HG03354 (cell line): ENCODE measurements around the gene HLA-DQB1.
A peak's percentile ranks its signal among the peaks of the same experiment; 100 is the strongest.
"Not testable (repeated sequence)": the region's sequence is repeated elsewhere in the genome, so short reads cannot be mapped to it uniquely, and the experiment has no call there.

Experiments used
- ATAC-seq: cut with Tn5 transposase; IDR thresholded peaks from one replicate; pipeline ENCODE4 v1.9.1; 2021; ENCODE audit warnings: mild to moderate bottlenecking; ENCODE audit not compliant: unreplicated experiment, poor library complexity, severe bottlenecking

Gene HLA-DQB1

DNA sequence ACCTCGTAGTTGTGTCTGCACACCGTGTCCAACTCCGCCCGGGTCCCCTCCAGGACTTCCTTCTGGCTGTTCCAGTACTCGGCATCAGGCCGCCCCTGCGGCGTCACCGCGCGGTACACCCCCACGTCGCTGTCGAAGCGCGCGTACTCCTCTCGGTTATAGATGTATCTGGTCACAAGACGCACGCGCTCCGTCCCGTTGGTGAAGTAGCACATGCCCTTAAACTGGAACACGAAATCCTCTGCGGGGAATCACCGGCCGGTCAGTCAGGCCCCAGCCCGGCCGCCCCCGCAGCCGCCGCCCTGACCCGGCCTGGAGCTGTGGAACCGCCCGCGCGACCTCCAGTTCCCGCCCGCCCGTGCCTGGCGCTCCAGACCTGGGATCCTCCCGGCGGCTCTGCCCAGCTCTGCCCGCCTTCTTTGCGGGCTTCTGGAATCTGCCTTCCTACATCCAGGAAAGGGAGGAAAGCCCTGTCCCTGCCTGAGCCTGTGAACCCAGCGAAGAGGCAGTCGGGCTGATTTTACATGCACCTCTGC, 1.6 kb downstream of the HLA-DQB1 start:
- ATAC-seq, result peak; percentile 38

DNA sequence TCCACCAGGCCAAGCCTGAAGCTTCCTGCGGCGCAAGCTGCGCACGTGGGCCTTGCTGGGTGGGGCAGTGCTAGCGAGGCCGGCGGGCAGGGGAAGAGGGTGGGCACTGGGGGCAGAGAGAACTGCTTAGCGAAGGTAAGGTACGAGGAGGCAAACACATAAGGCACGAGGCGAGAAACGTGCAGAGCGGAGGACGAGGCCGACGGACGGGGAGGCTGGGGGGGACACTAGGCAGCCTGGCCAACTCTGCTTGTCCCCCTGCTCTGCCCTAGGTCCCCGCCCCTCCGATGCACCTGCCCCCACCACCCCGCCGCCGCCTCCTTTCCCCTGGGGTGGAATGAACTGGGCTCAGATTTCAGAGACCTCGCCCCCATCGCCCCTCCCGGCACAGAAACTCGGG, 2.1 kb downstream of the HLA-DQB1 start:
- no peak for ATAC-seq

DNA sequence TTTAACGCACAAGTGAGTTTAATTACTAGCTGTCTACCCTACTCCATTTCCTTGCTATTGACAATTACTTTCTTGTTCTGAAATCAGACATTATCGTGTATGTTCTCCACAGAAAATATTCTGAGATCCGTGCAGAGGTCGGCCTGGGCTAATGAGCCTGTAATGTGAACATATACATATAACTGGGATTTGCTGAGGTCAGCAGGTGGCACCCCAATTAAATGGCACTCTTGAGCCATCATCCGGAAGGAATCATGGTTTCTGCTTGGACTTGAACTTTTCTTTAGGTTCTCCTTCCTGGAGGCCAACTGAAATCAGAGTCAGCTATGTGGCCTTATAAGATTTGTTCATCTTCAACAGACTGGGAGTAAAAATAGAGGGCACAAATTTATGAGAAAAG, 3.6 kb downstream of the HLA-DQB1 start:
- ATAC-seq, result no peak

DNA sequence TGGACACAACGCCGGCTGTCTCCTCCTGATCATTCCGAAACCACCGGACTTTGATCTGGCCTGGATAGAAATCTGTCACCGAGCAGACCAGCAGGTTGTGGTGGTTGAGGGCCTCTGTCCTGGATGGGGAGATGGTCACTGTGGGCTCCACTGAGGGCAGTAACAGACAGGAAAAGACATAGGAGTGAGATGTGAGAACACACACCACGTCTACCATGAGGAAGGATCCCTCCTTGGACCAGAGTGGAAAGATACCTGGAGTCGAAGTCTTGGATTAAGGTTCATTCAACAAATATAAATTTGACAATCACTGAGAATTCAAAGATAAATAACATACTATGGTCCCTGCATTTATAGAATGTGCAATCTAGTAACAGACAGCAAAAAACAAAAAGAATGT, 4.4 kb downstream of the HLA-DQB1 start:
- ATAC-seq, result no peak

DNA sequence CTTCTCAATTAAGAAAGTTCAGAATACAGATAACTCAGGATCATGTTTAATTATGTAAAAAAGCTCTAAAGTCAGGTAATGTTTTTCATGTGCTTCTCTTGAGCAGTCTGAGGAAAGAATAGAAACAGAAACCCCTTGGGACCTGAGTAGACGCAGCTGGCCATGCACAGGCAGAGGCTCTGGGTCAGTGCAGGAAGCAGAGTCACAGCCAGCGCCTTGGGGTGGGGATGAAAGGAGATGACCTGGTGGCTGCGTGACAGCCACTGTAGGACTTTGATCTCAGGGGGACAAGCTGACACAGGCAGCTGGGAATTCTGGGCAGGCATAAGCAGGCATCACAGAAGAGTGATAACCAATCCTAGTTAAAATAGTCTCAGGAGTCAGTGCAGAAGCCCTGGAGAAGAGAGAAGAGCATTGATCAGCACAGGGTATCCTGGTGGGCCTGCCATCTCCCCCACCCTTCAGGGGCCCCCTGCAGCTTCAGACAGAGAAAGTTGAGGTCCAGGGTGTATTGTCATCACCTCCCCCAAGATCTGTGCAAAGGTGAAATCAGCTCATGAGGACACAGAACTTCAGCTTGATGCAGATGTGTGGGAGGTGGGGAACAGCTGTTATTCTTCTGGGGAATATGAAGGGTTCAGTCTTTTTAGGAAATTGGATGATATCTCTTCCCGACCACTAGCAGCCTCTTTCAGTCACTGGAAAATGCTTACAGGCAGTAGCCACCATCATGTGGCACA, 6.4 kb downstream of the HLA-DQB1 start:
- peak; percentile 67 for ATAC-seq

DNA sequence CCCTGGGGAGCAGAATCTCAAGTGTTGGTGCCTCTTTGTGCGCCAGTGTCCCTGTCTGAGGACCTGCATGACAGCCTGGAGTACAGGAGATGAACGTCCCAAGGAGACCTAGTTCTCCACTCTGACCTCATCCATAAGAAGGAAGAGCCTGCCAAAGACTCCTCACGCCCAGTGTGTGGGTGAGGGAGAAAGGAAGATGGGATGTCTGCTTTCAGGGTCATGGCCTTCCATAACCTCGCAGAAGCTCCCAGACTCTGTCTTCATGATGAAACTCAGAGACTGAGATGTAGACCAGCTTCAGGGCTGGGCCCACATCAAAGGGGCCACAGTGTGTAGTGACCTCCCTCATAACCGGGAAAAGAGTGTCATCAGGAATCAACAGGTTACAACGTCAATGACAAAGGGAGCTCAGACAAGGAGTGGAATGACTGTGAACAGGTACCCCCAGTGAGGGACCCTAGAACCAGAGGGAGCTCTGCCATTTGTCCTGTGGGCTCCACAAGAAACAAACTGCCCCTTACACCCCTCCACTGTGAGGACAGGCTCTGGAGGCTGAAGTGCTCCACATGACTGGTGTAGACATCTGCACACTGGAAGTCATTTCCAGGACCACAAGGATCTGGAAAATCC, 8.1 kb downstream of the HLA-DQB1 start:
- no peak for ATAC-seq

DNA sequence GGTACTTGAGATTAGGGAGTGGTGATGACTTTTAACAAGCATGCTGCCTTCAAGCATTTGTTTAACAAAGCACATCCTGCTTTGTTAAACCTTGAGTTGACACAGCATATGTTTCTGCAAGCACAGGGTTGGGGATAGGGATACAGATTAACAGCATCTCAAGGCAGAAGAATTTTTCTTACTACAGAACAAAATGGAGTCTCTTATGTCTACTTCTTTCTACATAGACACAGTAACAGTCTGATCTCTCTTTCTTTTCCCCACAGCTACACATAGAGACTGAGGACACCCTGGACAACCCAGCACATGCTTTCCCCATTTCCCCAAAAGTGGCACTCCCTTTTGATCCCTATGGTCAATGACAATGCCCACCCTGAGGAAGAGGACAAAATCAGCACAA, 8.6 kb downstream of the HLA-DQB1 start:
- ATAC-seq, result not testable (repeated sequence)

DNA sequence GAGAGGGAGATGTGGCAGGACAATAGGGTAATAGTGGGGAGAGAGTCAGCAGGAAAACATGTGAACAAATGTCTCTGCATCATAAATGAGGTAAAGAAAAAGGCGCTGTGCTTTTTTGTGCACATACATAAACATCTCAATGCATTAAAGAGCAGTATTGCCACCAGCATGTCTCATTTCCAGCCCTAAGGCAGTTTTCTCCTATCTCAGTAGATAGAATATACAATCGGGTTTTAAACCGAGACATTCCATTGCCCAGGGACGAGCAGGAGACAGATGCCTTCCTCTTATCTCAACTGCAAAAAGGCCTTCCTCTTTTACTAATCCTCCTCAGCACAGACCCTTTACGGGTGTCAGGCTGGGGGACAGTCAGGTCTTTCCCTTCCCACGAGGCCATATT, 9.1 kb downstream of the HLA-DQB1 start:
- ATAC-seq, result not testable (repeated sequence)

DNA sequence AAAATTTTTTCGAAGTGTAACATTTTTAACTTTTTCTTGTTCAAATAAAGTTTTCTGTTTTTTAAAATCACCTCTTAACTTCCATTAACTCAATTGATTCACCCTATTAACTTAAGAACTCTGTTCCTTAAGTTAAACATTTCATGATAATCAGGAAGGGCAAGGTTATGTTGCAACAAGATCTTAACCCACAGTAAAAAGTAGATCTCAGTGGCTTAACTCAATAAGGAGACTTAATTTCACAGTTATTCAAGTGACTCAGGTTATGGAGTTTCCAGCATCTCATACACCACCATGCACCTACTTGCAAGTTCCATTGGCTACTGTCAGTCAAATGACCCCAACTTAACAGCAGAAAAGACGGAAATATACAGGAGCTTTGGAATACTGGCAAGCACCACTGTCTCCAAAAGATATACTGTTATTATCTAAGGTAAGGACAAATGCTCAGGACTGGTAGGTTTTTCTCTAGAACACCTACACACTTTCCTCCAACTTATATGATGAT, 11.2 kb downstream of the HLA-DQB1 start:
- no peak for ATAC-seq

DNA sequence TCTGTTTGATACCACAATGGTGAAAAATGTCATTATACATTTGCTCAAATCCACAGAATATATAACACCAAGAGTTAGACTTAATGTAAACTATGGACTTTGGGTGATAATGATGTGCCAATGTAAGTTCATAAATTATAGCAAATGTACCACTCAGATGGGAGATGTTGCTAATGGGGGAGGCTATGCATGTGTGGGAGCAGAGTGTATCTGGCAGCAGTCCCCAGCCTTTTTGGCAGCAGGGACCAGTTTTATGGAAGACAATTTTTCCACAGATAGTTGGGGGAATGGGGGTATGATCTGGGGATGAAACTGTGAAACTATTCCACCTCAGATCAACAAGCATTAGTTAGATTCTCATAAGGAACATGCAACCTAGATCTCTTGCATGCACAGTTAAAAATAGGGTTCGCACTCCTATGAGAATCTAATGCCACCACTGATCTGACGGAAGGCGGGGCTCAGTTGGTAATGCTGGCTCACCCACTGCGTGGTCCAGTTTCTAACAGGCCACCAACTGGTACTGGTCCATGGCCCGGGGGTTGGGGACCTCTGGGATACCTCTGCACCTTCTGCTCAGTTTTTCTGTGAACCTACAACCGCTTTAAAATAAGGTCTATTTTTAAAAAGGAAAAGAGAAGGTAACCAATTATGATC, 21.3 kb downstream of the HLA-DQB1 start:
- no peak for ATAC-seq

DNA sequence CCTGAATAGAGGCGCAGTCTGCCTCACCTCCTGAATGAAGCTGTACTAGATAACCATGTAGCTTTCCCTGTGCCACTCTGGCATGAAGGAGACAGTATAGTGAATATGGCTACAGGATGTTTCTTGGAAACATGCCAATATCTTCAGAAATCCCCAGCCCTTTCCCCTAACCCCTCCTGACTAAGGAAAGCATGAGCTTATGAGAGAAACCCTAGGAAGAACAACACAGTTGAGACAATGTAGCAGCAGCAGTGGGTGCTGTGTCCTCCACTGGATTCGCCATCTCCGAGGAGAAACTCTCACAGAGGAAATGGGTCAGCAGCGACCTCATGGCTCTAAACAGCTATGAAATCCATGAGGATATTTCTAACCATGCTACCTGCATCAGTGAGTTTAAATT, 22.6 kb downstream of the HLA-DQB1 start:
- no peak for ATAC-seq

DNA sequence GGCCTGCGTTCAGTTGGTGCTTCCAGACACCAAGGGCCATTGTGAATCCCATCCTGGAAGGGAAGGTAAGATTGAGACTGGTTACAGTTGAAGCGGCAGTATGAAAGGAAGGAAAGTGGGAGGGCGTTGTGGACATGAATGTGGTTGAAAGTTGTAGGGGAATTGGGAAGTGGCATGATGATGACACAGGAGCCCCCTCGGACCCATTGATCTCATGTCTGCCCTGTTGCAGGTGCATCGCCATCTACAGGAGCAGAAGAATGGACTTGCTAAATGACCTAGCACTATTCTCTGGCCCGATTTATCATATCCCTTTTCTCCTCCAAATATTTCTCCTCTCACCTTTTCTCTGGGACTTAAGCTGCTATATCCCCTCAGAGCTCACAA, 23.7 kb downstream of the HLA-DQB1 start:
- ATAC-seq, result no peak

DNA sequence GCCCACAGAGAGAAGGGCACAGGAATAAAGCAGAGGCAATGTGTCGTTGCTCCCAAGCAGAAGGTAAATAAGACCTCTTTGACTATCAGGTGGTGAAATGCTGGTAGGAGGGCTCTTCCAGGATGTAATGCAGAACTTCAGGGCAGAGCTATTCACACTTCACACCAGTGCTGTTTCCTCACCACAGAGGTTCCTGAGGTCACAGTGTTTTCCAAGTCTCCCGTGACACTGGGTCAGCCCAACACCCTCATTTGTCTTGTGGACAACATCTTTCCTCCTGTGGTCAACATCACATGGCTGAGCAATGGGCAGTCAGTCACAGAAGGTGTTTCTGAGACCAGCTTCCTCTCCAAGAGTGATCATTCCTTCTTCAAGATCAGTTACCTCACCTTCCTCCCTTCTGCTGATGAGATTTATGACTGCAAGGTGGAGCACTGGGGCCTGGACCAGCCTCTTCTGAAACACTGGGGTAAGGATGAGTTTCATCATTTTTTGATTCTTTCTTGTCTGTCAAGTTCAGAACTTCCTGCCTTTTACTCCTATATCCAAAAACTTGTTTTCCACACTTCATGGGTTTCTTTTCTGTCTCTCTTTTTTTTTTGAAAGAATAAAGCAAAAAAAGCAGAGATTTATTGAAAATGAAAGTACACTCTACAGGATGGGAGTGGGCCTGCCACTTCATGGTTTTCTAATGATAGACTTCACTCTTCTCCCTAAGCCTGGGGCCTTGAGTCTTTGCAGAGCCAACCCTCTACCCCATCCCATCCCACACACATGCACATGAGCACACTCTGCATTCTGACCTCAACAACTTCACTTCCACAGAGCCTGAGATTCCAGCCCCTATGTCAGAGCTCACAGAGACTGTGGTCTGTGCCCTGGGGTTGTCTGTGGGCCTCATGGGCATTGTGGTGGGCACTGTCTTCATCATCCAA, 24.4 kb downstream of the HLA-DQB1 start:
- ATAC-seq, result not testable (repeated sequence)

DNA sequence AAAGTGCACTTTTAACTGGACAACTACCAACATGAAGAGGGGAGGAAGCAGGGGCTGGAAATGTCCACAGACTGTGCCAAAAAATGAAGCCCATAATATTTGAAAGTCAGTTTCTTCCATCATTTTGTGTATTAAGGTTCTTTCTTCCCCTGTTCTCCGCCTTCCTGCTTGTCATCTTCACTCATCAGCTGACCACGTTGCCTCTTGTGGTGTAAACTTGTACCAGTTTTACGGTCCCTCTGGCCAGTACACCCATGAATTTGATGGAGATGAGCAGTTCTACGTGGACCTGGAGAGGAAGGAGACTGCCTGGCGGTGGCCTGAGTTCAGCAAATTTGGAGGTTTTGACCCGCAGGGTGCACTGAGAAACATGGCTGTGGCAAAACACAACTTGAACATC, 25.3 kb downstream of the HLA-DQB1 start:
- ATAC-seq, result no peak

DNA sequence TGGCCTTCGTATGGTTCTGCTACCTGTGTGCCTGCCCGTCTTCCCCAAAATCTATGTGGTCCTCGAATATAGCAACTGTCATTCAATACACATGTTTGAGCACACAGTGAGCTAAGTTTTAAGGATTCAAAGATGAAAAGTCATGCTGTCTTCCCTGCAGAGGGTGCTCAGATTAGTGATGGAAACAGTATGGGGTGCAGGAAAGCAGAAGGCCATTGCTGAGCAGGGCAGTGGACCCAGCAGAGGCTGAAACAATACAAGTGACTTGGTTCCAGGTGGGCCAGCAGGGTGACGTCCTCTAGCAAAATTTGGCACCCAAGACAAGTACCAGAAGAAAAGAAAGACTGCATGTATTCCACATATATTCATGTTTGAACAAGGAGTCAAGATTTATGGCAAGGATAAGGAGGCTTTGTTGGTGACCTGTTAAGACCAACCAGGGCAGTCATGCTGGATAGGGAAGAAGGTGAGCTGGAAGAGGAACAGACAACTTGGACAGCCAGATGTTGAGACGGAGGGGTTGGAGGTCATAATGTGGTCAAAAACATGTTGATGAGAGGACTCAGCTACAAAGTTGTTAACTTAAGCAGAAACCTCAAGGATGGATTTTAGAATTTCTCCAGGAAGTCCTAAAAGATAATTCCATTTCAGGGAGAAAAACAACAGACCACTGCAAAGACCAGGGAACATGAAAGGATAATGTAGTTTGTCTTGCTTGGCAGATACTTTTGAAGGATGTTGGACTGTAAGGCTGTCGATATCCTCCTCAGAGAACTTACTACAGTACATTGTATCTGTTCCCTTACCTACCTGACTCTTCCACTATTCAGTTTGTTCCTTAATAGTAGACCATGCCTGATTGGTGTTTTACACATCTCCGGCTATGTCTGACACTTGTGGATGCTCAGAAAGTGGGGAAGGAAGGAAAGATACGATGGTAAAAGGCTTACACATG, 26.7 kb downstream of the HLA-DQB1 start:
- ATAC-seq, result no peak

DNA sequence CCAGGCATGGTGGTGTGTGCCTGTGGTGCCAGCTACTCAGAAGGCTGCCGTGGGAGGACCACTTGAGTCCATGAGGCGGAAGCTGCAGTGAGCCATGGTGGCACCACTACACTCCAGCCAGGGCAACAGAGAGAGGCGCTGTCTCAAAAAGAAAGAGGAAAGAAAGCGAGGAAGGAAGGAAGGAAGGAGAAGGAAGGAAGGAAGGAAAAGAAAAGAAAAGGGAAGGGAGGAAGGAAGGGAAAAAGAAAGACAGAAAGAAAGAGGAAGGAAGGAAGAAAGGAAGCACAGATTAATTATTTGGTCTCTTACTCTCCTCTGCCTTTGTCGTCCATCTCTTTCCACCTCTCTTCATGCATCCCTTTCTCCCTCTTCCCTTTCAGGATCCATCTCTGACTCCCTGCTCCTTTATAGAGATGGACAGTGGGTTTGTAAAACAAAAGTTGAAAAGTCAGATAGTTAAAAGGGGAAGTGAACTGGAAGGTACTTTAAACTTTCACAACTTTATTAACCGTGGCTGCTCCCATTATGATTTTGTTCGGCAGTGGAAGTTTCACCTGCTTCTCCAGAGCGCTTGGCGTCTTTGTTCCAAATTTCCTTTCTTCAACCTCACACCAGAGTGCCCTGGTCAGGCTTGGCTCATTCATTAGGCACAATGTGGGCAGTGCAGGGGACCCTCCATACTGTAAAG, 27.8 kb downstream of the HLA-DQB1 start:
- no peak for ATAC-seq

DNA sequence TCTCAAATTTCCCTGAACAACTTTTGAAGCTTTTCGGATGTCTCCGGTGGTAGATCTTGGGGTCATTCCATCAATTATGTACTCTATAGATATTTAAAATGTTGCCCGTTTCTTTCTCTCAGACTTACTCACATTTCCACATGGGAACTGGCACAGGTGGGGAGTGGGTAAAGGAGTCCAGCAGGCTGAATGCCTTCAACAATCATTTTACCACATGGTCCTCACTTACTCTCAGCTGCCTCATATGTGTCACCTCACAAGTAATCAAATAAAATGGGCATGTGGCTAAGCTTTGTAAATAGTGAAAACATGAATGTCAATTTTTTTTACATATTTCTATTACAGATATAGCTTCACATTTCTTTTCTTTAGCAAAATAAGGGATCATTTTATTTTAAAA, 28.6 kb downstream of the HLA-DQB1 start:
- ATAC-seq, result no peak
